GM23338 (cell line): ENCODE measurements around the gene SCYGR8.

Experiments
- CREB1 ChIP-seq: fragments of 250-450 bp; sonication (Bioruptor Pico); IDR thresholded peaks from 2 replicates; pipeline ENCODE4 v1.5.0; 2020; ENCODE audit warnings: low read depth, mild to moderate bottlenecking, moderate library complexity
- EZH2phosphoT487 ChIP-seq: fragments of 200-600 bp; sonication (generic); IDR thresholded peaks from one replicate; pipeline ENCODE4 v1.8.1; 2018; ENCODE audit warnings: antibody characterized with exemption; ENCODE audit not compliant: unreplicated experiment
- JUNB ChIP-seq: IDR thresholded peaks from one replicate; pipeline ENCODE4 v1.6.1; 2016; ENCODE audit warnings: antibody characterized with exemption; ENCODE audit not compliant: unreplicated experiment
- POLR2AphosphoS5 ChIP-seq: IDR thresholded peaks from 2 replicates; pipeline ENCODE4 v1.6.1; 2016; ENCODE audit warnings: antibody characterized with exemption, low read depth
- TF ChIP-seq, protein P1 (sequence below), 2 experiments: fragments of 200-600 bp in 1 of 2; sonication (generic) in 1 of 2; conservative IDR thresholded peaks; 2 replicates each; pipeline versions ENCODE4 v1.5.1 to v1.6.1; 2016 to 2017; ENCODE audit warnings: antibody characterized with exemption in 2 of 2, low read depth in 2 of 2, mild to moderate bottlenecking in 2 of 2, moderate library complexity in 1 of 2
- TF ChIP-seq, protein P2 (sequence below): IDR thresholded peaks from one replicate; pipeline ENCODE4 v1.6.1; 2018; ENCODE audit warnings: antibody characterized with exemption; ENCODE audit not compliant: unreplicated experiment

DNA sequence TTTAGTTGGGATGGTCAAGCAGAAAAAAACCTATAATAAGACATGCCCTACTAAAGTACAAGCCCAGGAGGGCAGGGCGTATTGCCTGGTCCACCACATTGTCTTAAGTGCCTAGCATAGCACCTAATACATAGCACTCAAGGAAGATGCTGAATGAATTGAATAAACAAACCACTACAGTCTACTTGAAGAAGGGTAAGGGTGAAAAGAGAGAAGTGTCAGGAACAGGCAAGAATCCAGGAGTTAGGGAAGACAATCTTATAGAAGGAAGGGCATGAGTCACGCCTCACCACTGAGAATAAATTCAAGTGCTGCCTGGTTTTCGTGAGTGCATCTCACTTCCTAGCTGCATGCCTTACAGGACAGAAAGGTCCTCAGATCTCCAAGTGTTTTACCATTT is 41.7 kb upstream of the SCYGR8 start:
- TF ChIP-seq POLR2AphosphoS5 (no peak), EZH2phosphoT487 (no peak), JUNB (no peak), CREB1 (CRISPR knock-in tag) (no peak)
- TF ChIP-seq, protein P1, sequence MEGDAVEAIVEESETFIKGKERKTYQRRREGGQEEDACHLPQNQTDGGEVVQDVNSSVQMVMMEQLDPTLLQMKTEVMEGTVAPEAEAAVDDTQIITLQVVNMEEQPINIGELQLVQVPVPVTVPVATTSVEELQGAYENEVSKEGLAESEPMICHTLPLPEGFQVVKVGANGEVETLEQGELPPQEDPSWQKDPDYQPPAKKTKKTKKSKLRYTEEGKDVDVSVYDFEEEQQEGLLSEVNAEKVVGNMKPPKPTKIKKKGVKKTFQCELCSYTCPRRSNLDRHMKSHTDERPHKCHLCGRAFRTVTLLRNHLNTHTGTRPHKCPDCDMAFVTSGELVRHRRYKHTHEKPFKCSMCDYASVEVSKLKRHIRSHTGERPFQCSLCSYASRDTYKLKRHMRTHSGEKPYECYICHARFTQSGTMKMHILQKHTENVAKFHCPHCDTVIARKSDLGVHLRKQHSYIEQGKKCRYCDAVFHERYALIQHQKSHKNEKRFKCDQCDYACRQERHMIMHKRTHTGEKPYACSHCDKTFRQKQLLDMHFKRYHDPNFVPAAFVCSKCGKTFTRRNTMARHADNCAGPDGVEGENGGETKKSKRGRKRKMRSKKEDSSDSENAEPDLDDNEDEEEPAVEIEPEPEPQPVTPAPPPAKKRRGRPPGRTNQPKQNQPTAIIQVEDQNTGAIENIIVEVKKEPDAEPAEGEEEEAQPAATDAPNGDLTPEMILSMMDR (conservative IDR thresholded peaks at IDR 0.05; ENCODE audit: low read depth in 2 of 2), result no peak
- TF ChIP-seq, protein P2, sequence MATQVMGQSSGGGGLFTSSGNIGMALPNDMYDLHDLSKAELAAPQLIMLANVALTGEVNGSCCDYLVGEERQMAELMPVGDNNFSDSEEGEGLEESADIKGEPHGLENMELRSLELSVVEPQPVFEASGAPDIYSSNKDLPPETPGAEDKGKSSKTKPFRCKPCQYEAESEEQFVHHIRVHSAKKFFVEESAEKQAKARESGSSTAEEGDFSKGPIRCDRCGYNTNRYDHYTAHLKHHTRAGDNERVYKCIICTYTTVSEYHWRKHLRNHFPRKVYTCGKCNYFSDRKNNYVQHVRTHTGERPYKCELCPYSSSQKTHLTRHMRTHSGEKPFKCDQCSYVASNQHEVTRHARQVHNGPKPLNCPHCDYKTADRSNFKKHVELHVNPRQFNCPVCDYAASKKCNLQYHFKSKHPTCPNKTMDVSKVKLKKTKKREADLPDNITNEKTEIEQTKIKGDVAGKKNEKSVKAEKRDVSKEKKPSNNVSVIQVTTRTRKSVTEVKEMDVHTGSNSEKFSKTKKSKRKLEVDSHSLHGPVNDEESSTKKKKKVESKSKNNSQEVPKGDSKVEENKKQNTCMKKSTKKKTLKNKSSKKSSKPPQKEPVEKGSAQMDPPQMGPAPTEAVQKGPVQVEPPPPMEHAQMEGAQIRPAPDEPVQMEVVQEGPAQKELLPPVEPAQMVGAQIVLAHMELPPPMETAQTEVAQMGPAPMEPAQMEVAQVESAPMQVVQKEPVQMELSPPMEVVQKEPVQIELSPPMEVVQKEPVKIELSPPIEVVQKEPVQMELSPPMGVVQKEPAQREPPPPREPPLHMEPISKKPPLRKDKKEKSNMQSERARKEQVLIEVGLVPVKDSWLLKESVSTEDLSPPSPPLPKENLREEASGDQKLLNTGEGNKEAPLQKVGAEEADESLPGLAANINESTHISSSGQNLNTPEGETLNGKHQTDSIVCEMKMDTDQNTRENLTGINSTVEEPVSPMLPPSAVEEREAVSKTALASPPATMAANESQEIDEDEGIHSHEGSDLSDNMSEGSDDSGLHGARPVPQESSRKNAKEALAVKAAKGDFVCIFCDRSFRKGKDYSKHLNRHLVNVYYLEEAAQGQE, result no peak
